Keratinocyte (primary cell): ENCODE measurements around the gene PLCB3. TPM values are rescaled to one million over a fixed set of nuclear protein-coding genes. Genes with fewer than 3 reads are reported as not detected.

ENCODE experiments used
- DNase-seq: peaks from one replicate; pipeline ENCODE4 v3.0.0-alpha.2; 2011; ENCODE audit warnings: low read depth, missing footprints, low spot score
- FAIRE-seq: peaks from 2 replicates; lab custom pipeline; 2011; peaks lifted over from hg19 to GRCh38; lab: Jason Lieb, UNC
- H2AFZ ChIP-seq: 2 replicates; pipeline ENCODE4 v1.6.0; 2012; ENCODE audit warnings: low read length, control low read depth, inconsistent platforms; ENCODE audit not compliant: control insufficient read depth
- H3K27ac ChIP-seq: 2 replicates; pipeline ENCODE4 v1.5.1; 2011; ENCODE audit warnings: low read length; ENCODE audit not compliant: control insufficient read depth, insufficient read depth
- H3K27me3 ChIP-seq: 3 replicates; pipeline ENCODE4 v1.6.0; 2011; ENCODE audit warnings: low read length; ENCODE audit not compliant: control insufficient read depth, insufficient read depth; ENCODE audit errors: extremely low read depth
- H3K36me3 ChIP-seq, 2 experiments: 2 replicates in 1 of 2; 3 replicates in 1 of 2; pipeline ENCODE4 v1.5.1; 2011; ENCODE audit warnings: low read length in 2 of 2, mild to moderate bottlenecking in 1 of 2; ENCODE audit not compliant: control insufficient read depth in 2 of 2, insufficient read depth in 2 of 2; ENCODE audit errors: extremely low read depth in 1 of 2
- H3K4me1 ChIP-seq: 3 replicates; pipeline ENCODE4 v1.5.1; 2011; ENCODE audit warnings: low read length; ENCODE audit not compliant: control insufficient read depth, insufficient read depth; ENCODE audit errors: extremely low read depth
- H3K4me2 ChIP-seq: 3 replicates; pipeline ENCODE4 v1.6.0; 2011; ENCODE audit warnings: low read depth, low read length; ENCODE audit not compliant: control insufficient read depth, insufficient read depth; ENCODE audit errors: extremely low read depth
- H3K4me3 ChIP-seq, 3 experiments: fragments of 200-600 bp in 1 of 3; sonication (generic) in 1 of 3; 2 replicates in 2 of 3; 3 replicates in 1 of 3; pipeline ENCODE4 v1.5.1; 2011 to 2016; ENCODE audit warnings: low read length in 3 of 3, mild to moderate bottlenecking in 3 of 3, control low read depth in 2 of 3, inconsistent platforms in 1 of 3, low read depth in 1 of 3, mixed read lengths in 1 of 3, mixed run types in 1 of 3, moderate library complexity in 1 of 3; ENCODE audit not compliant: control insufficient read depth in 2 of 3, insufficient read depth in 2 of 3; ENCODE audit errors: extremely low read depth in 1 of 3
- H3K79me2 ChIP-seq: 2 replicates; pipeline ENCODE4 v1.6.0; 2012; ENCODE audit warnings: low read length; ENCODE audit not compliant: control insufficient read depth, insufficient read depth
- H3K9ac ChIP-seq: 3 replicates; pipeline ENCODE4 v1.6.0; 2011; ENCODE audit warnings: low read length; ENCODE audit not compliant: control insufficient read depth, insufficient read depth; ENCODE audit errors: extremely low read depth
- H3K9me1 ChIP-seq: 3 replicates; pipeline ENCODE4 v1.6.0; 2011; ENCODE audit warnings: low read length; ENCODE audit not compliant: control insufficient read depth, insufficient read depth; ENCODE audit errors: extremely low read depth
- H3K9me3 ChIP-seq: 2 replicates; pipeline ENCODE4 v1.5.1; 2012; ENCODE audit warnings: low read depth, low read length; ENCODE audit not compliant: control insufficient read depth
- H4K20me1 ChIP-seq: 3 replicates; pipeline ENCODE4 v1.6.0; 2011; ENCODE audit warnings: low read length; ENCODE audit not compliant: control insufficient read depth, insufficient read depth; ENCODE audit errors: extremely low read depth
- EZH2 ChIP-seq: IDR thresholded peaks from one replicate; pipeline ENCODE4 v1.6.1; 2012; ENCODE audit warnings: inconsistent platforms, mild to moderate bottlenecking, low read length, moderate library complexity
- dilution Hi-C: fragments of 300-500 bp; cut with MboI; formaldehyde crosslinking; loops from one replicate; pipeline ENCODE4 v1.7.0; 2020; ENCODE audit warnings: low sequenced_read_pairs; ENCODE audit not compliant: extremely low pct_ligation_motif_present
- polyA plus RNA-seq, 5 experiments: library from polyadenylated mRNA; depleted of rRNA in 3 of 5; stranded (reverse) in 3 of 5; stranded (forward) in 1 of 5; unstranded in 1 of 5; fragments of >200 nt; gene quantifications; 1 replicate in 1 of 5; 2 replicates in 3 of 5; 3 replicates in 1 of 5; pipeline versions ENCODE4 v1.2.1 to v1.2.3, GENCODE V29; 2011 to 2012; ENCODE audit warnings: missing spikeins in 2 of 5, low read depth in 1 of 5, low replicate concordance in 1 of 5
- TF ChIP-seq, protein P1 (sequence below), 3 experiments: IDR thresholded peaks in 1 of 3; conservative IDR thresholded peaks in 1 of 3; optimal IDR thresholded peaks in 1 of 3; 2 replicates in 2 of 3; 3 replicates in 1 of 3; pipeline versions ENCODE3 to v1.5.1; 2011; ENCODE audit warnings: low read length in 3 of 3, mild to moderate bottlenecking in 3 of 3, moderate library complexity in 2 of 3, control low read depth in 1 of 3, inconsistent platforms in 1 of 3; ENCODE audit not compliant: insufficient read depth in 2 of 3; ENCODE audit errors: extremely low read depth in 1 of 3

PLCB3 gene
- polyA plus RNA-seq, 1 donor (not counting 4 experiments of a cell fraction or from before 2014, with no cell fraction given): 32.5 TPM

GRCh38 chr11:64232967-64233315 lies 18.4 kb upstream of the PLCB3 start:
- Histone ChIP-seq H4K20me1 (no peaks in the 10 kb centered on the region), H3K9ac (no peak overlapping the region), H3K9me3 (no peaks in the 10 kb centered on the region), H3K9me1 (peaks cover 2% of the 10 kb centered on the region), H3K4me3 (no peak overlapping the region), H3K4me1 (peaks cover 53% of the 10 kb centered on the region), H3K36me3 (peaks cover 3 to 14% of the 10 kb centered on the region in 2 experiments), H3K27me3 (no peaks in the 10 kb centered on the region), H3K27ac (no peak overlapping the region), H3K4me2 (peak overlapping the region; percentile 37), H3K79me2 (no peaks in the 10 kb centered on the region), H2AFZ (no peak overlapping the region)
- DNase-seq (no peak), FAIRE-seq (no peak)
- dilution Hi-C loops: no loop called here
- TF ChIP-seq, protein P1, sequence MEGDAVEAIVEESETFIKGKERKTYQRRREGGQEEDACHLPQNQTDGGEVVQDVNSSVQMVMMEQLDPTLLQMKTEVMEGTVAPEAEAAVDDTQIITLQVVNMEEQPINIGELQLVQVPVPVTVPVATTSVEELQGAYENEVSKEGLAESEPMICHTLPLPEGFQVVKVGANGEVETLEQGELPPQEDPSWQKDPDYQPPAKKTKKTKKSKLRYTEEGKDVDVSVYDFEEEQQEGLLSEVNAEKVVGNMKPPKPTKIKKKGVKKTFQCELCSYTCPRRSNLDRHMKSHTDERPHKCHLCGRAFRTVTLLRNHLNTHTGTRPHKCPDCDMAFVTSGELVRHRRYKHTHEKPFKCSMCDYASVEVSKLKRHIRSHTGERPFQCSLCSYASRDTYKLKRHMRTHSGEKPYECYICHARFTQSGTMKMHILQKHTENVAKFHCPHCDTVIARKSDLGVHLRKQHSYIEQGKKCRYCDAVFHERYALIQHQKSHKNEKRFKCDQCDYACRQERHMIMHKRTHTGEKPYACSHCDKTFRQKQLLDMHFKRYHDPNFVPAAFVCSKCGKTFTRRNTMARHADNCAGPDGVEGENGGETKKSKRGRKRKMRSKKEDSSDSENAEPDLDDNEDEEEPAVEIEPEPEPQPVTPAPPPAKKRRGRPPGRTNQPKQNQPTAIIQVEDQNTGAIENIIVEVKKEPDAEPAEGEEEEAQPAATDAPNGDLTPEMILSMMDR (optimal IDR thresholded peaks at IDR 0.05 in 1 of 3, IDR thresholded peaks at IDR 0.05 in 1 of 3, conservative IDR thresholded peaks at IDR 0.05 in 1 of 3; ENCODE audit: extremely low read depth in 1 of 3, insufficient read depth in 2 of 3, low read length in 3 of 3): no peak
- no peak for TF ChIP-seq EZH2

- H3K27me3 ChIP-seq: no peaks in the 10 kb centered on the region
- H3K9me3 ChIP-seq: no peaks in the 10 kb centered on the region
- no peak within 1 kb of the TSS for H2AFZ ChIP-seq
- no peaks in the 10 kb centered on the region for H4K20me1 ChIP-seq
- DNase-seq: no peak
- peaks cover 10 to 25% of the 10 kb centered on the region in 2 experiments for H3K36me3 ChIP-seq
- peak within 1 kb of the TSS; percentile 58 for H3K9ac ChIP-seq
- peaks cover 2% of the 10 kb centered on the region for H3K9me1 ChIP-seq
- no peak within 1 kb of the TSS for H3K27ac ChIP-seq
- H3K4me2 ChIP-seq: peak within 1 kb of the TSS; percentile 82
- peaks cover 54% of the 10 kb centered on the region for H3K4me1 ChIP-seq
- H3K4me3 ChIP-seq: peak within 1 kb of the TSS; percentile 49 to 65 (median 63)
- TF ChIP-seq, protein P1 (optimal IDR thresholded peaks at IDR 0.05 in 1 of 3, IDR thresholded peaks at IDR 0.05 in 1 of 3, conservative IDR thresholded peaks at IDR 0.05 in 1 of 3; ENCODE audit: extremely low read depth in 1 of 3, insufficient read depth in 2 of 3, low read length in 3 of 3): no peak
- TF ChIP-seq EZH2: no peak
- dilution Hi-C loops: no loop called here
- no peak for FAIRE-seq
- no peaks in the 10 kb centered on the region for H3K79me2 ChIP-seq
These were observed 17.3 kb upstream of the PLCB3 start, which contains the start of gene VEGFB for GRCh38 chr11:64233913-64234586. TSS of gene VEGFB (plus strand) at chr11:64234584. CDS start at chr11:64234834, 250 bp downstream.
